HuH-7 (cell line): ENCODE results near the gene CDV3.
"Not testable (repeated sequence)": the region's sequence is repeated elsewhere in the genome, so short reads cannot be mapped to it uniquely, and the experiment has no call there.

ENCODE experiments used
- DNase-seq: peaks from one replicate; pipeline ENCODE4 v3.0.0; 2011; ENCODE audit warnings: low spot score

The CDV3 gene, protein sequence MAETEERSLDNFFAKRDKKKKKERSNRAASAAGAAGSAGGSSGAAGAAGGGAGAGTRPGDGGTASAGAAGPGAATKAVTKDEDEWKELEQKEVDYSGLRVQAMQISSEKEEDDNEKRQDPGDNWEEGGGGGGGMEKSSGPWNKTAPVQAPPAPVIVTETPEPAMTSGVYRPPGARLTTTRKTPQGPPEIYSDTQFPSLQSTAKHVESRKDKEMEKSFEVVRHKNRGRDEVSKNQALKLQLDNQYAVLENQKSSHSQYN

DNA sequence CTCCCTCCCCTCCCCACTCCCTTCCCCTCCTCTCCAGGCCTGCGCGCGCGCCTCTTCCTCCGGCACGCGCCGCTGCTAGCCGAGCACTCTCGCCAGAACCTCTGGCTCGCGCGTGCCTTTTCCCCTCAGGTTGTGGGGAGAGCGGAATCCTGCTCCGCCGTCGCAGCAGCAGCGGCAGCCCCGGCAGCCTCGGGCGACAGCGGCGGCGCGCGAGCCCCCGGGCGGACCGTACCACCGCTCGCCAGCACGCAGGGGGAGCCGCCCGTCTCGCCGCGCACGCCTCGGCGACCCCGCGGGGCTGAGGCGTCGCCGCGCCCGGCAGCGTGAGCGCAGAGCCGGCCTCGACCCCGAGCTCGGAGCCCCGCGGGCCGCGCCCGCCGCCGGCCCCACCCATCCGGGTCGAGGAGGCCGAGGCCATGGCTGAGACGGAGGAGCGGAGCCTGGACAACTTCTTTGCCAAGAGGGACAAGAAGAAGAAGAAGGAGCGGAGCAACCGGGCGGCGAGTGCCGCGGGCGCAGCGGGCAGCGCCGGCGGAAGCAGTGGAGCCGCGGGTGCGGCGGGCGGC is at the start of gene CDV3:
Gene CDV3, plus strand, starts transcription at position 58 of the 566 bp plus-strand sequence. Its CDS starts 359 bp downstream, at position 417.
- peak; percentile 38 for DNase-seq

DNA sequence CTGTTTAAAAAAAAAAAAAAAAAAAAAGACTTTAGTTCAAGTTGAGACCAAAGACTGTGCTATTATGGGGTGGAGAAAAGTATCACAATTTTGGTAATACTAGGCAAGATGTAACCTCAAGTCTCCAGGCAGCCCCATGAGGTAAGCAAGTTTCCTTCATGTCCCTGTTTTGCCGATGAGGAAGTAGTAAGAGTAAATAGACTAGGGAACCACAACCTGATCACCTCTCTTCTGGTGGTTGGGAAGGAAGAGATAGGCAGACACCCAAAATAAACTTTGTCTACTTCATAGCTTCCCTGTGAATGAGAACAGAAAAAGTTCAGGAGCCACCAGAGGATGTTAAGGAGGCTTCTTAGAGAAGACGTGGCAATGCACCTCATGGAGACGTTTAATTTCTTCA is 49.7 kb upstream of the CDV3 start:
- not testable (repeated sequence) for DNase-seq

DNA sequence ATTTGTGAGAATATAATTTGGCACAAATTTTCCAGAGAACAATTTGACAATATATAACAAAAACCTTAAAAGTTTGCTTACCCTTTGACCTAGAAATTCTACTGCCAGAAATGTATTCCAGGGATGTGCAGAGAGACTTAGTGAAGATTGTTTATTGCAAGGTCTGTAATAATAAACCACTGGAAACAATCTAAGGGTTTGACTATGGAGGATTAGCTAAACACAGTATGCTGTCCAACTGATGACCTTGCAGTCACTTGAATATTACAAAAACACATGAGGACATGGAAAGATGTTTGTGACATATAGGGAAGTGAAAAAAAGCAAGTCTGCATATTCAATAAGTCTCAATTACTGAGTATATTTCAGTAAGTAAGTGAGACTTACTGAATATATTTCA is 48.1 kb upstream of the CDV3 start:
- DNase-seq, result no peak

DNA sequence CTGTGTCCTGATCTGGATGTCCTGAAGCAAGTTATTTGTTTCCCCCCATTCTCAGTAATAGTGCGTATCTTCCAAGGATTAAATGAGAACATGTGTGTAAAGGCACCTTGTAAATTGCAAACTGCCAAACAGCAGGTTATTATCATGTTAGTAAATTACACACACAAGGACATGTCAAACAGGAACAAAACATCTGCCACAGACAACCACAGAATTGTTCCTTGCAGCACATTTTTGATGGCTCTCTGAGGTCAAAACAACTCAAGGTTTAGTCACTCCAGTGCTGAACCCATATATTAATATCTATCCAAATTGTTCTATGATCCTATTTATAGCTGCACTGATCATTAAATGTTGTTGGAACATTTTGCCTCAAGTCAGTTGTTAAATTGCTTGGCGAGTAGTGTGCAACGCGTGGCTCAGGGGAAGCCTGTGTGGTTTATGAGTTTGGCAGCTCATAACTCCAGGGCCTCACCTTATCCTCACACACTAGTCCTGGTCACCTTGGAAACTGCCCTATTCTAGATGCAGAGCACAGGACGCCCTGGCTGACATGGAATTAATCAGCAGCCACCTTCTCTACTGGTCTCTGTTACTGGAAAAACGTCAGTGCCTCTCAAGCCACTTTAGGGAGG is 46.3 kb upstream of the CDV3 start:
- DNase-seq, result no peak

DNA sequence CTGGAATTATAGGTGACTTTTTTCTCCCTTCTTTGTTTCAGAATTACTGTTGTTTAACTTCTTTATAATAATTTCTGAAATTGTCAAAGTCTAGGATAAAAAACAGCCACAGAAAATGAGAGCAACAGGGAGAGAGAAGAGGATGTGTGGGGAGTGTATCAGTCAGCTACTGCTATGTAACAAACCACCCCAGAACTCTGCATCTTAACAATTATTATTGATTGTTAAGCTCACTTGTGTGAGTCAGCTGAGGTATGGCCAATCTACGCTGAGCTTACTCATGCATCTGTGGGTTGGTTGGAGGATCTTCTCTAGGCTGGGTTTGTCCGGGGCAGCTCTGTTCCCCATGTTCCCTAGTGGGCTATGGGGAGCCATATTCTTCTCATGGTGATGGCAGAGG is 43.7 kb upstream of the CDV3 start:
- DNase-seq, result no peak

DNA sequence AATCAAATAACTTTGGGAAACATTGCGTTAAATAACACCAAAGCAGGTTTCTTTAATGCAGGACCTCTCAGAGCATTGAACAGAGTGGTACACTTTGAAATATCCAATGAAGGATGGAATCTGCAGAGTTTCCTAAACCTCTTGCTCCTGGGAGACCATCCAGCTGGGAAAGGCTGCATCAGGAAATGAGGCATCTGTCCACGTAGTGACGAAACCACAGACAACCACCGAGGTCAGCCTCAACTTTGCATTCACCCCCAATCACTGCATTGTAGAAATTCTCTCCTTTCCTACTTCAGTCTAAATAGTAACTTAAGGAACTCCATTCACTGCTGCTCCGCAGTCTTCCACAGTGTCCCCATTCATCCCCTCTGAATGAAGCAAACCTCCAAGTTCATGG is 41.5 kb upstream of the CDV3 start:
- DNase-seq, result no peak

DNA sequence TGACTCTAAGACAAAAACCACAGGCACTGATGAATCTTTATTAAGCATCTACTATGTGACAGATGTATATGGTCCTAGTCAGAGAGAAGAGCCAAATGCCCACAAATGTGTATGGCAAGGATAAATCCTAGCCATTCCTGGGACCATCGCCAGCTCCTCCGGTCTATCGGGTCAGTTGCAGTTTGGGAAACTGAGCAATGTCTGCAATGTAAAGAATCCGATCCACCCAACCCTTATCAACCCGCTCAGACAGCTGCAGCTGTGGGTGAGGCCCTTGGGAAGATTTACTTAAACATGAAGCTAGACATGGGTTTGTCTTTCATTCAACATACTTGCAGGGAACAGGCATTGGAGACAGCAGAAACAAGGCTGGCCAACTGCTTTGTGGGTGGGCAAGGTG is 40.5 kb upstream of the CDV3 start:
- no peak for DNase-seq

DNA sequence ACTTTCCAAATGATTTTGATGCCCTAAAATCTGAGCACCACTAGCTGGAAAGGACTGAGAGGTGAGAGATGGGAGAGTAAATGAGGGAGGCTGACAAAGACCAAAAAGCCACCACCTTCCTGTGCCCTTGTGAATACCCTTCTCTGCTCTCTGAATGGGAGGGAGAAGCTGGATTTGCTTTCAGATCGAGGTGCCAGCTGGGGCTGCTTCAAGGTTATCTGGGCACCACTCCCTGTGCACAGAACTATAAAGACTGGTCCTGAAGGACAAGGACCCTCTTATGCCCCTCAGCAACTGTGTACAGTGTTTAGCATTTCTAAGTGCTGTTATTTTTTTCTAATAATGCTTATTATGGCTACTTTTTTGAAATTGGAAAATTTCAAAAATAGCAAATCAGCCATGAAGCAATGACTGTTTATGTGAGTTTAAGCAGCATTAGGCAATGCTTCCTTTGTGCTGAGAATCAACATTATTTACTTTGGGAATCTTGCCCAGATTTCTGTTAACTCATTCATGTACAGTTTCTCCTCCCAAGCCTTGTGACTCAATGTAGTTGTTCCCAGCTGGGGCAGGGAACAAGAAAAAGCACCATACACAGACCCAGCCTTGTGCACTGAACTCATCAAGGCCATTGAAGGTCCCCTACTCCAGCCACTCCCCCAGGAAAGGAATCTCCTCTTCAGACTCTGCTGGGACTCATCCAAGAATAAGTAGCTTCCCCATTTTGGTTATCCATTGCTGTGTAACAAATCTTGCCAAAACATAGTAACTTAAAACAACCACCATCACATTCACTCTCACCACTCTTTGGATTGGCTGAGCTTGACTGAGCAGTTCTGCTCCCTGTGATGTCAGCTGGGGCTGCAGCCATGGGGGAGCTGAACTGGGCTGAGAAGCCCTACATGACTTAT is 37.3 kb upstream of the CDV3 start:
- DNase-seq, result peak; percentile 34

DNA sequence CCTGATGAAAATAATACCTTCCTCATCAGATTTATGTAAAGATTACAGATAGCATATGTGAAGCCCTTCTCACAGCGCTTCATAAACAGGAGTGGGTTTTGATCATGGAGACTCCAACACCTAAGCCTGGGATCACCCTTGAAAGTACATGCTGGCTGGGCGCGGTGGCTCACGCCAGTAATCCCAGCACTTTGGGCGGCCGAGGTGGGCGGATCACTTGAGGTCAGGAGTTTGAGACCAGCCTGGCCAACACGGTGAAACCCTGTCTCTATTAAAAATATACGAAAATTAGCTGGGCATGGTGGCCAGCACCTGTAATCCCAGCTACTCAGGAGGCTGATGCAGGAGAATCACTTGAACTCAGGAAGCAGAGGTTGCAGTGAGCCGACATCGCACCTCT is 36.4 kb upstream of the CDV3 start:
- not testable (repeated sequence) for DNase-seq

DNA sequence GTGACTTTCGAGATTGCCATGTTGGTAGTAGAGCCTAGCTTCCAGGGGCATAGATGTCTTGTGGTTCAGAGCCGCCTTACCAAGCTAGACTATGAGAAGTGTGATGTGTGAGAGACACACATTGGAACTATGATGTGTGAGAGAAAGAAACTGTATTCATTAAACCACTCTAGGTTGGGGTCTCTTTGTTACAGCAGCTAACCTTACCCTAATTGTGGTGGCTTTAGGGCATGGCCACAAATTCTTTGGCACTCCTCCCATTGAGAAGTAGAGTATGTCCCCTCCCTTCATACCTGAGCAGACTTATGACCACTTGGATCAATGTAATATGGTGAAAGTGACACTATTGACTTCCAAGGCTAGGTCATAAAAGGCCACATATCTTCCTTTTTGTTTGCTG is 35.3 kb upstream of the CDV3 start:
- no peak for DNase-seq

DNA sequence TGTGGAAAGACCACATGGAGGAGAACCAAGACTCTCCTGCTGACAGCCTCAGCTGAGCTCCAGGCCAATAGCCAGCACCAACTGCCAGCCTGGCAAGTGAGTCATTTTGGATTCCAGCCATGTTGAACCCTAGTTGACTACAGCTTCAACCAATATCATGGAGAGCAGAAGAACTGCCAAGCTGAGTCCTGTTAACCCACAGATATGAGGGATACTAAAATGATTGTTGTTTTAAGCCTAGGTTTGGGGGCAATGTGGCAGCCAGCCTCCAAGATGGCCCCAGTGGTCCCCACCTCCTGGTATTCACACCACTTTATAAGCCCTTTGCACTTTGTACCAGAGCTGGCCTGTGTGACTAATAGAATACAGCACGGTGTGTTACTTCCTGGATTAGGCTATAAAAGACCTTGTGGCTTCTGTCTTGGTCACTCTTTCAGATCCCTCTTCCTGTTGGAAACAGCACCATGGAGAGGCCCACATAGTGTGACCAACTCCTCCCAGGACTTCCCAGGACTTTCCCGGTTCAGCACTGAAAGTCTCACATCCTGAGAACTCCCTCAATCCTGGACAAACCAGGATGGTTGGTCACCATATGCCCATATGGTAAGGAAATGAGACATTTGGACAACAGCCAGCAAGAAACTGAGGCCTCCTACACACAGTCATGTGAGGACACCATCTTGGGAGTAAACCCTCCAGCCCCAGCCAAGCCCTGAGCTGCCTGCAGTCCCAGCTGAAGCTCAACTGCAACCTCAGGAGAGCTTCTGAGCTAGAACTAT is 32.4 kb upstream of the CDV3 start:
- peak; percentile 52 for DNase-seq

DNA sequence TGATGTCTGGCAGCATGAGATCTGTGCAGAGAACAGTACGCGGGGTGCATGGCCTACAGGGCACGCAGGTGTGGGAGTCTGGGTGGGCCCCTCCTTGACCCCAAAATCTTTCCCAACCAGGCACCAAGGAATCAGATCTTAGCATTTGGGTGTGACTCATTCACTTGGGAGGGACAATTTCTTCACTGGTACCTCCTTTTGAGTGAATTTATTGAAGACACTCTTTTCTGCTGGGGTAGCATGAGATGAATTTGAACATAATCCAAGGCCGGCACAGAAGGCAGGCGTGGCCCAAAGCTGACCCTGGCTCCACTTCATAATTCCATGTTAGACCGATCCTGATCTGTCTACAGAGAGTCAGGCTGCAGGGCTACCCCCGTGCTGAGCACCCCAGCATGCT is 30.6 kb upstream of the CDV3 start:
- no peak for DNase-seq

DNA sequence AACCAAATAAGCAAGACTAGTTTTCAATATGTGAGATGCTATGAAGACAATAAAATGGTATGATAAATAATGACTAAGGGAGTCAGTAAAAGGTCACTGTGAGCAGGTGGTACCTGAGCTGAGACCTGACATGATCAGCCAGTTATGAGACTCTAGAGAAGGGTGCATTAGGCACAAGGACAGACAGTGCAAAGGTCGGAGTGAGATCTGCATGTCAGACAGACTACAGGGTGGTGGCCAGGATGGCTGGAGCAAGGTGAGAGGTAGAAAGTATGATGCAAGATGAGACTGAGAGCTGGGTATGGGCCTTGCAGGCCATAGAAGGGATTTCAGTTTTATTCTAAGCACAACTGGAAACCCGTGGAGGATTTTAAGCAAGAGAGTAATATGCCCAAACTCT is 28.5 kb upstream of the CDV3 start:
- not testable (repeated sequence) for DNase-seq

DNA sequence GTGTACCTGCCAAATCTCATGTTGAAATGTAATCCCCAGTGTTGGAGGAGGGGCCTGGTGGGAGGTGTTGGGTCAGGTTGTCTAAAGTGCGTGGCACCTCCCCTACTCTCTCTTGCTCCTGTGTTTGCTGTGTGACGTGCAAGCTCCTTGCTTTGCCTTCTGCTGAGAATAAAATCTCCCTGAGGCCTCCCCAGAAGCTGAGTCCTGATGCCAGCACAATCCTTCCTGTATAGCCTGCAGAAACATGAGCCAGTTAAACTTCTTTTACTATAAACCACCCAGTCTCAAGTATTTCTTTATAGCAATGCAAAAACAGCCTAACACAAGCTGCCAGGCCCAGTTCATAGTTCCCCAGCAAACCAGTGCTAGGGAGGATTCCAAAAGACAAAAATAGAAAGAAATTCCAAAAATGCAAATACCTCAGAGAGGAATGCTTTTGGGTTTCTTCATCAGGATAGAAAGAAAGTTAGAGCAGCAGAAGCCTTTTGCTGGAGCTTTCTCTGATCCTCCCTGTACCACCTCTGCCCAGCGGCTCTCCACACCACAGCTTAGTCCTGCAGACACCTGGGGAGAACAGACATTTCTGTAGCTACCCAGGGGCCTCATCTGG is 25.9 kb upstream of the CDV3 start:
- no peak for DNase-seq

DNA sequence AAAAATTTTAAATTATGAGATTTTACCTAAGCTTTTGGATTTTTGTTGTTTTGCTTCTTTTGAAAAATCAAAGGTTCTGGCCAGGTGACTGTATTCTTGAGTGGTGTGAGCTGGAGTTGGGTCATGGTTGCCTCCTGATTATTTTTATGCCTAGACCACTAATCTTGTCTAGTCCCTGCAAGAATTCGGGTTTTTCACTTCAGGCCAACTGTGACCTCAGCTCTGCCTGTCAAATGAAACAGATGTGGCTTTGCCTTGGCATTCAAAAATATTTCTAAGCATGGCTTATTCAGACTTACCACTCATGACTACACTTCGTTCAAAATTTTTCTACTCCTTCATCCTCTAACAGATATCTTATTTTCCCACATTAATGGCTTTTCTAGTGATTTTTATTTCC is 25.4 kb upstream of the CDV3 start:
- no peak for DNase-seq

DNA sequence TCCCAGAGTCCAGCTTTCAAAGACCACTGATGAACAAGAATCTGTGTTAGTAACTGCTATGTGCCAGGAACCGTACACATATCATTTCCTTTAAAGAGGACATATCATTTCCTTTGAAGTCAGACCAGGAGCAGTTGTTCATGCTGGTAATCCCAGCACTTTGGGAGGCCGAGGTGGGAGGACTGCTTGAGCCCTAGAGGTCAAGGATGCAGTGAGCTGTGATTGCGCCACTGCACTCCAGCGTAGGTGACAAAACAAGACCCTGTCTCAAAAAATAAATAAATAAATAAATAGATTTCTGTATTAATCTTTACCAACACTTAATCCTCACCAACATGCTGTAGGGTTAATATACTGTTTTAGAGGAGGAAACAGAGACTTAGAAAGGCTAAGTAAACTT is 23.9 kb upstream of the CDV3 start:
- DNase-seq, result no peak

DNA sequence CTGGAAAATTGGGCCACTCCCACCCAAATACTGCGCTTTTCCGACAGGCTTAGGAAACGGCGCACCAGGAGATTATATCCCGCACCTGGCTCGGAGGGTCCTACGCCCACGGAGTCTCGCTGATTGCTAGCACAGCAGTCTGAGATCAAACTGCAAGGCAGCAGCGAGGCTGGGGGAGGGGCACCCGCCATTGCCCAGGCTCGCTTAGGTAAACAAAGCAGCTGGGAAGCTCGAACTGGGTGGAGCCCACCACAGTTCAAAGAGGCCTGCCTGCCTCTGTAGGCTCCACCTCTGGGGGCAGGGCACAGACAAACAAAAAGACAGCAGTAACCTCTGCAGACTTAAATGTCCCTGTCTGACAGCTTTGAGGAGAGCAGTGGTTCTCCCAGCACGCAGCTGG is 21.9 kb upstream of the CDV3 start:
- DNase-seq, result not testable (repeated sequence)

DNA sequence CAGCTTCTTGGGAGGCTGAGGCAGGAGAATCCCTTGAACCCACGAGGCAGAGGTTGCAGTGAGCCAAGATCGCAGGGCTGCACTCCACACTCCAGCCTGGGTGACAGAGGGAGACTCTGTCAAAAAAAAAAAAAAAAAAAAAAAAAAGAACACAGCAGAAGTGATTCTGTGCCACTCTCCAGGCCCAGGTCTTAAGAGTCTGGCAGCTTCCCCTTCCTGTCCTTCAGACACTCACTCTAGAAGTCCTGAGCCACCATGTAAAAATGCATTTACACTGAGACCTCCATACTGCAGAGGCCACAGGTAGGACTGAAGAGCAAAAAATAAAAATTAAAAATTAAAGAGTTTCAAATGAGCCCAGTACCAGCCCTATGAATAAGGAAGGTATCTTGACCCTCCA is 11.8 kb upstream of the CDV3 start:
- DNase-seq, result no peak

DNA sequence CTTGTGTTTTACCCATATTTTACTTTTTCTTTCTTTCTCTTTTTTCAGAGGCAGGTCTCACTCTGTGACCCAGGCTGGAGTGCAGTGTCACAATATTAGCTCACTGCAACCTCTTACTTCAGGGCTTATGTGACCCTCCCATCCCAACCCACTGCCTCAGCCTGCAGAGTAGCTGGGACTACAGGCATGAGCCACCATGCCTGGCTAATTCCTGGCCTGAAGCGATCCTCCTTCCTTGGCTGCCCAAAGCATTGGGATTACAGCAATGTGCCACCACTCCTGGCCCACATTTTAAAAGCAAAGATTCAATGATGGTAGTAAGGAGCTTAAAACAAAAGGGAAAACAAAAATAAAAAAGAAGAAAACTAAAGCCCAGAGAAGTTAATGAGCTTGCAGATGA is 11.1 kb upstream of the CDV3 start:
- DNase-seq, result no peak

DNA sequence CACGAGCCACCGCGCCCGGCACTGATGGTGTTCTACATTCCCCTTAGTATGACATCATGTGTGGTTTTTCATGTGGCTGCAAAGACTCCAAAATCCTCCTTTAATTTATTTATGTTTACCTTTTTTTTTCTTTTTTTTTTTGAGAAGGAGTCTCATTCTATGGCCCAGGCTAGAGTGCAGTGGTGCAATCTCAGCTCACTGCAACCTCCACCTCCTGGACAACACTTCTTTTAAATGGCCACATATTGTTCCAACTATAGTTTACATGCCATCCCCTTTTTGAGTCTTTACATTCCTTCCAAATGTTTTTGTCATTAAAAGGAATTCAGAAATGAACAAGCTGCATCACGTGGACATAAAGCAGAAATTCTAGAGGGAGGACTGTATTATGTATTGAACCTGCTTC is 10.3 kb upstream of the CDV3 start:
- no peak for DNase-seq

DNA sequence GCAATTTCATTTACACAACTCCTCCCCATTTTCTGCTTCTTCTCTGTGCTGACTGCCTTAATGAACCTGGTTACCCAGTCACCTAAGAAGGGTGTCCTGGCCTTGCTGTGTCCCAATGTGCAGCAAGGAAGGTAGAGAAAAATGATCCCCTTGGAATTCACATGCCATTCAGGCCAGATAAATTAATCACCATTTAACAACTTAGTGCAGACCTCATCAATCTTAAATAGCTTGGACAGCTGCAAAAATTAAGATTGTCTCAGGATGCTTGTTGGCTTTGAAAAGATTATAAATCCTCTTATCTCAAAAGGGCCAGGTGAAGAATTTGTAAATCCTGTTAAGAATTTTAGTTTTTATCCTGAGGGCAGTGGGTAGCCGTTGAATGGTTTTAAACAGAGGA is 9.7 kb upstream of the CDV3 start:
- DNase-seq, result no peak
